Measurements from ENCODE around the gene RAP1GAP2.

Gene RAP1GAP2

GRCh38 chr17:2933606-2934005, 137.4 kb downstream of the RAP1GAP2 start:
- no peak overlapping the region for H3K4me3 ChIP-seq (ENCODE audit: low read depth in 1 of 2, low read length in 2 of 2)
- no peak overlapping the region for H3K9ac ChIP-seq (ENCODE audit: low read depth, low read length)
- no peak overlapping the region for H3K27ac ChIP-seq (ENCODE audit: low read length)
- H3K36me3 ChIP-seq (ENCODE audit: insufficient read depth, low read length), result no peaks in the 10 kb centered on the region
- no peaks in the 10 kb centered on the region for H3K4me1 ChIP-seq (ENCODE audit: insufficient read depth, low read length)
- H3K4me2 ChIP-seq (ENCODE audit: insufficient read depth, low read length), result no peak overlapping the region
- H3K79me2 ChIP-seq (ENCODE audit: insufficient read depth, low read length), result no peaks in the 10 kb centered on the region
- DNase-seq, result no peak
- TF ChIP-seq EZH2 (IDR thresholded peaks at IDR 0.05; ENCODE audit: borderline replicate concordance, low read depth, low read length, severe bottlenecking), result no peak
- no peak for TF ChIP-seq CTCF (IDR thresholded peaks at IDR 0.05; ENCODE audit: borderline replicate concordance, extremely low read depth, low read length, poor library complexity, severe bottlenecking)
- no peaks in the 10 kb centered on the region for H3K27me3 ChIP-seq (ENCODE audit: insufficient read depth, low read length, poor library complexity)
- no peak for ATAC-seq (ENCODE audit: insufficient read depth, low read depth)
- no peaks in the 10 kb centered on the region for H3K9me3 ChIP-seq (ENCODE audit: insufficient read depth, low read length, severe bottlenecking)
- peaks cover 6% of the 10 kb centered on the region for H4K20me1 ChIP-seq (ENCODE audit: insufficient read depth, low read length)
- H2AFZ ChIP-seq (ENCODE audit: low read depth, low read length), result no peak overlapping the region

GRCh38 chr17:2935632-2936031, 139.4 kb downstream of the RAP1GAP2 start:
- Histone ChIP-seq H3K9me3 (ENCODE audit: insufficient read depth, low read length, severe bottlenecking) (no peaks in the 10 kb centered on the region), H2AFZ (ENCODE audit: low read depth, low read length) (no peak overlapping the region), H3K9ac (ENCODE audit: low read depth, low read length) (no peak overlapping the region), H3K79me2 (ENCODE audit: insufficient read depth, low read length) (no peaks in the 10 kb centered on the region), H4K20me1 (ENCODE audit: insufficient read depth, low read length) (no peaks in the 10 kb centered on the region; the same call in 1 of the 2 replicates), H3K27me3 (ENCODE audit: insufficient read depth, low read length, poor library complexity) (no peaks in the 10 kb centered on the region), H3K4me1 (ENCODE audit: insufficient read depth, low read length) (no peaks in the 10 kb centered on the region), H3K4me3 (ENCODE audit: low read depth in 1 of 2, low read length in 2 of 2) (no peak overlapping the region), H3K27ac (ENCODE audit: low read length) (no peak overlapping the region), H3K36me3 (ENCODE audit: insufficient read depth, low read length) (no peaks in the 10 kb centered on the region), H3K4me2 (ENCODE audit: insufficient read depth, low read length) (no peak overlapping the region)
- ATAC-seq (ENCODE audit: insufficient read depth, low read depth) (no peak), DNase-seq (no peak)
- TF ChIP-seq EZH2 (IDR thresholded peaks at IDR 0.05; ENCODE audit: borderline replicate concordance, low read depth, low read length, severe bottlenecking) (no peak), CTCF (IDR thresholded peaks at IDR 0.05; ENCODE audit: borderline replicate concordance, extremely low read depth, low read length, poor library complexity, severe bottlenecking) (no peak)

- Histone ChIP-seq H3K9me3 (ENCODE audit: insufficient read depth, low read length, severe bottlenecking) (no peaks in the 10 kb centered on the region), H3K4me1 (ENCODE audit: insufficient read depth, low read length) (no peaks in the 10 kb centered on the region), H3K27me3 (ENCODE audit: insufficient read depth, low read length, poor library complexity) (no peaks in the 10 kb centered on the region), H3K79me2 (ENCODE audit: insufficient read depth, low read length) (no peaks in the 10 kb centered on the region), H3K4me2 (ENCODE audit: insufficient read depth, low read length) (no peak overlapping the region), H4K20me1 (ENCODE audit: insufficient read depth, low read length) (no peaks in the 10 kb centered on the region; the same call in 1 of the 2 replicates), H2AFZ (ENCODE audit: low read depth, low read length) (no peak overlapping the region), H3K36me3 (ENCODE audit: insufficient read depth, low read length) (no peaks in the 10 kb centered on the region), H3K4me3 (ENCODE audit: low read depth in 1 of 2, low read length in 2 of 2) (no peak overlapping the region), H3K9ac (ENCODE audit: low read depth, low read length) (no peak overlapping the region), H3K27ac (ENCODE audit: low read length) (no peak overlapping the region)
- TF ChIP-seq EZH2 (IDR thresholded peaks at IDR 0.05; ENCODE audit: borderline replicate concordance, low read depth, low read length, severe bottlenecking), result no peak
- no peak for TF ChIP-seq CTCF (IDR thresholded peaks at IDR 0.05; ENCODE audit: borderline replicate concordance, extremely low read depth, low read length, poor library complexity, severe bottlenecking)
- no peak for DNase-seq
- no peak for ATAC-seq (ENCODE audit: insufficient read depth, low read depth)
Measured at GRCh38 chr17:2936351-2936750, 140.1 kb downstream of the RAP1GAP2 start.

All from DND-41 (cell line).